GM15510 (cell line): ENCODE measurements around the gene TNKS1BP1.

ENCODE experiments used
- POLR2A ChIP-seq: IDR thresholded peaks from 3 replicates; pipeline ENCODE4 v1.6.1; 2011; ENCODE audit warnings: borderline replicate concordance; ENCODE audit not compliant: insufficient read length; ENCODE audit errors: extremely low read depth

The TNKS1BP1 gene

DNA sequence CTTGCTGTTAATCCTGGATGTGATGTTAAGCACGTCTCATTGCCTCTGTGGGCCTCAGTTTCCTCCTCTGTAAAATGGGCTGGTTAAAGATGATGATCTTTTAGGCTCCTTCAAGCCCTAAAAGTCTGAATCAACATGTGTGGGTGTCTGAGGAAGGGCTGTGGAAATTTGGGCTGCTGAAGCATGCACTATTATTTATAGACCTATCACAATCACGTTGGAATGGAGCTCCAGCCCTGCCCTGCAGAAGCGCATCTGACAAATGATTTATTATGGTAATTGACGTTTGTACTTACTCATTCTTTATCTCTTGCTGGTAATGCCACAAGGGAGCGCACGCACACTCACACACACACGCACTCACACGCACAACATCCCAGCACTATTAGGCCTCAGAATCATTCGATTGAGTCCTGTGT is 33.8 kb upstream of the TNKS1BP1 start:
- TF ChIP-seq POLR2A, result no peak

DNA sequence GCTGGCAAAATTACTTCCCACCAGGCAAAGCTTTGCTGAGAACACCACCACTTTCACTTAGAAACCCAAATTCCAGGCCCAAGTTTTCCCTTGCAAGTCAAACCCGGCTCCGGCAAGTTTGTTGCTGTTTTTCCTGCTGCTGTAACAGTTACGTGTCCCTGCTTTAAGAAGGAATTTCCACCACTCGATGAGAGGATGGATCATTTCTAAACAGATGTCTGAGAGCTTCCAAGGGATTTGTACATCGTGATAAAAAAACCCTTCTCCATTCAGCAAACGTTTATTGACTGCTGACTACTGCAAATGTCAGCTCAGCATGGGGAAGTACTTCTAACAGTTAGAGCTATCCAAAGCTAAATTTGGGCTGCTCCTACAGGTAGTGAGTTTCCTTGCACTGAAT is 33.1 kb upstream of the TNKS1BP1 start:
- TF ChIP-seq POLR2A, result no peak

DNA sequence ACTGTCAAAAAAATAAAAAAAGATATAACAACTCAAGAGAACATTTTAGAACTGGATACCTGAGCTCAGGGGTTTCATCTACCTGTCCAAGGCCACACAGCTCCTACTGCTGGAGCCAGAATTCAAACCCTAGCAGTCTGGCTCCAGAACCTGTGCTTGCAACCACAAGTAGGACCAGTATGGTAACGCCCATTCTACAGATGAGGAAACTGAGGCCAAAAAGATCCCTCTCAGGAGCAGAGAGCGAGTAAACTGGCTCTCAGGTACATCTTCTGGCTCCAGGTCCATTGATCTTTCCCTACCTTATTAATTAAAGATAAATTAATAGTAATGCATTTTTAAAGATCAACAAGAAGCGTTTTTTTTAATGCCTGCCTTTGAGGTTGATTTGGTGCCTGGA is 32.6 kb upstream of the TNKS1BP1 start:
- no peak for TF ChIP-seq POLR2A

DNA sequence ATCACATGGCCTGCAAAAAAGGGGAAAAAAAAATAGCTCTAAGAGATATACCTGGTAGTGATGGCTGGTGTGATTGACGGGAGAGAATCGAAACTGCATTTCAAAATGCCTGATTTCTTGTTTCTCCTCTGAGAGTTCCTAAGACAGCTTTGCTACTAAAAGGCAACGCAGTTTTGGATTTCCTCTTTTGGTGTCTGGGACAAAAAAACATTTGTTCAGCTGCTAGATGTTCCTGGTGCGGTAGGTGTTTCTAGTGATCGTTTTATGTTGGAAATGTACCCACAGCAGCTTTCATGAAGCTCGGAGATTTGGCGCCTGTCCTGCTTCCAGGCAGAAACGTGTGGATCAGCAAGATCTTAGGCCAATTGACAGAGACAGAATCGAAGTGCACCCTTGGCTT is 31.5 kb upstream of the TNKS1BP1 start:
- no peak for TF ChIP-seq POLR2A

DNA sequence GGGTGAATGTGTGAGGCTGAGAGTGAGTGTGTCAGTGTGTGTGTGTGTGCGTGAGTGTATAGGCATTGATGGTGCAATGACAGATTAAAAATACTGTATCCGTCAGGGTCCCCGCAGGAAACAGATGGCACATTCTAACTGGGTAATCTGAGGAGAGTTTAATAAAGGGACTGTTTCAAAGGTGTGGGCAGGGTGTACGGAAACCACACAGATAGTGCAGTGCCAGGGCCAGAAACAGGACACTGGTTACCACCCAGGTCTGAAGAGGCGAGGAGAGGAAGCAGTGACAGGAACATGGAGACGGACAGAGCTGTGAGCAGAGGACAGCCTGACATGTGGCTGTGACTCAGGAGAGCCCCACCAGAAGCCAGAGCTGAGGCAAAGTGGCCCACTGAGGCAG is 29.9 kb upstream of the TNKS1BP1 start:
- TF ChIP-seq POLR2A, result no peak

DNA sequence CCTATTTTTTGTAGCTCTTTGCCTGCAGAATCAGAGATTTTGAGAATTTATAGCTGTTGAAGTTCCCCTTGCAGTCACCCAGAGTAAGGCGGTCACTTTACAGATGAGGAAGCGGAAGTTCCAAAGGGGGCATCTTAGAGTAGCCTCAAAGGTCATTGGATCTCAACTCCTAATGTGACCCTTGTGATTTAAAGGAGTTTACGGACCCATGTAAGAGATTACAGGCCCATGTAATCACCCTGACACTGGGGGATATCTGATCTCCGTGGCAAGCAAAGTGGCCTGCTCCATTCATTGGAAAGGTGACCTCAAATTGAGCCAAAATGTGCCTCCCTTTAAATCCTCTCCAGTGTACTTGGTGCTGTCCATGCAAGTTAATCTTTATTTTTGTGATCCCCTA is 29.1 kb upstream of the TNKS1BP1 start:
- TF ChIP-seq POLR2A, result no peak

DNA sequence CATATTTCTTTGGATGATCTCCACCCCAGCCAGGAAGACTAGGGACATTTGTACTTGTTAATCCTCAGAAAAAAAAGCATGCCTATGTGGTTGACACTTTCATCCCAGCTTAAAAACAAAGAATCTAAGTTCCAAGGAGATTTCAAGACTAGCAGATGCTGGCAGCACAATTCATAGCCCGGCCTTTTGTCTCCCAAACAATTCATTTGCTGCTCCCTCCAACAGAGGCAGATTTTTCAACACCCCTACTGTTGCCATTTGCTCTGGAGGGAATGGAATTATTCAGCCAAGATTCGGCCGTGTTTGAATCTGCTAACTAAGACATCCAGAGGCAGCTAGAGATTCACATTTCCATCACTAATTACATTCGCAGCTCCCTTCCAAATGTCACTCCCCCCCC is 28.7 kb upstream of the TNKS1BP1 start:
- TF ChIP-seq POLR2A, result no peak

DNA sequence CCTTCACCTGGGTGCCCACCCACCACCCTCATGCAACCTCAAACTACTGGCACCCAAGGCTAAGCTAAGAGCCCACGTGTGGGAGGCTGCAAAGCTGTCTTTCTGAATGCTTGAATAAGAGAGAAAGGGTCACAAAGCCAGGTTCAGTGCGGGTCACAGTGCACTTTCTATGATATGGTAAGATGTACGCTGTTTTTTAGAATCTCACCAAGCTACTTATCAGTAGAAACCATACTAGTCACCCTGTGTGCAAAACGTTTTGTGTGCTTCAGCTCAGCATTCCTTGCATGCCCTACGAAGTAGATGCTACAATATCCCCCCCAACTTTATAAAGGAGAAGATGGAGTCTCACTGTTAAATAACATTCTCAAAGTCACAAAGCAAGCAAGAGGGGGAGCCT is 28.3 kb upstream of the TNKS1BP1 start:
- TF ChIP-seq POLR2A, result no peak

DNA sequence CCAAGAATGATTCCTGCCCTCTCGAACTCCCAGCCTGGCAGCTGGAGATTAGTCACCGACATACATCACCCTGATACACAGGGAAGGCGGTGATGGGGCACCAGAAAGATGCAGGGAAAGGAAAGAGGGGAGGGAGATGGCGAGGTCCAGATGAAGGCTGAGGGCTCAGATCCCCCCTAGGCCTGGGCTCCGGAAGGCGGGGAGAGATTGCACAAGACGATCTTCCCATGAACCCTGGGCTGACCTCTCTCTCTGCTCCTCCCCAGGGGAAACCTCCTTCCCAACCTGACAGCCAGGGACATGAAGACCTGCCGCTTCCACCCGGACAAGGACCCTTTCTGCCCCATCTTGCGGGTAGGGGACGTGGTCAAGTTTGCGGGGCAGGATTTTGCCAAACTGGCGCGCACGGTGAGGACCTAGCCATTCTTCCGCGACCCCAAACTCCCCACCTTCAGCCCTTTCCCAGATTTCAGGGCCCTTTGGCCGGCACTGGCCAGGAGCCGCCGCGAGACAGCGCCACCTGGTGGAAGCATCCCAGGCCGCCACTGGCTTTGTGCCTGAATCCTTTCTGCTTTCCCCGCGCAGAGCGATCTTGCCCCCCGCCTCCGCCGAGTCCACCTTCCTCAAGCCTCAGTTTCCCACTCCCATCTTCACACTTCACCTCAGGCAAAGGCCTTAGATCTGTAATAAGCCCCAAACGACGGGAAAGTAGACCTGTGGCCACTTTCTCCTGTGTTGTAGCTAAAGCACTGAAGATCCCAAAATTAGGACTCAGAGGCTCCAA is 24.9 kb upstream of the TNKS1BP1 start:
- TF ChIP-seq POLR2A, result no peak

DNA sequence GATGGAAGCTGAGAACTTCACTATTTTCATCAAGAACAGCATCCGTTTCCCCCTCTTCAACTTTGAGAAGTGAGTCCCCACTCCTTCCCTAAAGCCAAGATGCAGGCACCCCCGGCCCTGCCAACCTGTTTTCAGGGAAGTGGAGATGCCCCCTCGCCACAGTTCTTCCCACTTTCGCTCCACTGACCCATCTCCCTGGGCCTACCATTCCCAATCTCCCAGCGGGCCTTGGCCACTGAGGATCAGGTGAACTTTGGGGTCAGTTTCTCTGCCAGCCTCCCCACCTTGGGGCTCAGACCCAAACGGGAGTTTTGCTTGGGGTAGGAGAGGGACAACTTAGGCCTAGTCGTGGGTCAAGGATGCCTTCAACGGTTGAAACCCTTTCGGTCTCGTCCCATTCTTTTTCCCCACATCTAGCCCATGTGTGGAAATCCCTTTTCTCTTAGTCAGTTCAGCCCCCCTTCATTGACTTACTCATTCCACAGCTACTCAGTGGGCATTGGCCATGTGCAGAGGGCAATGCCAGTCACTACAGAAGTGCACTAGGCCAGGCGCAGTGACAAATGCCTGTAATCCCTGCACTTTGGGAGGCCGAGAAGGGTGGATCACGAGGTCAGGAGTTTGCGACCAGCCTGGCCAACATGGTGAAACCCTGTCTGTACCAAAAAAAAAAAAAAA is 24.0 kb upstream of the TNKS1BP1 start:
- TF ChIP-seq POLR2A, result no peak

DNA sequence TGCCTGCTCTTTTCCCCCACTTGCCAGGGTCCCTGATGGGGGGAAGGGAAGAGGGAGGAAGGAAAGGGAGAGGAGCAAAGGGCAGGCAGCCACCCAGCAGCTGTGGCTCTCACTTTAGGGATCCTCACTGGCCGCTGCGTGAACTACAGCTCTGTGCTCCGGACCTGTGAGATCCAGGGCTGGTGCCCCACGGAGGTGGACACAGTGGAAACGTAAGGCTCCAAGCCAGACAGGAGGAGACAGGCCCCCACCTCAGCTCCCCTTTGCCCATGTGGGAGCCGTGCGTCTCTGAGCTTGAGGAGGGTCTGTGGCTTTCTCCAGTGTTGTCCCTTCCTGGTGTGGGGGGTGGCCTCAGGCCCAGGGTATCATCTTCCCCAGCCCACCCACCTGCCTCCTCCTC is 23.3 kb upstream of the TNKS1BP1 start:
- TF ChIP-seq POLR2A, result no peak

DNA sequence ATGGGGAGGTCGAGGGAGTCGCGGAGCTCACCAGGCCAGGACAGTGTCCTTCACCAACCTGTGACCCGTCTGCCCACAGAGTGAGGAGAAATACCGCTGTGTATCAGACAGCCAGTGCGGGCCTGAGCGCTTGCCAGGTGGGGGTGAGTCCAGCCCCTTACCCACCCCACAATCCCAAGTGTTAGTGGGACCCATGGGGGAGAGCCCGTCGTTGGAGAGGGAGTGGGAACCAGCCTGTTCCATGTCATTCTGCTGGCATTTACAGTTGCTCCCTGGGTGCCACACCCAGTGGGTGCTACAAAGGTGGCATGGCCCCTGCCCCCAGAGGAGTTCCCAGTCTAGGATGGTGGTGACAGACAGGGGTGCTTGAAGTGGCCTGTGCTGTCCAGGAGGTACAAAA is 22.6 kb upstream of the TNKS1BP1 start:
- TF ChIP-seq POLR2A, result no peak

DNA sequence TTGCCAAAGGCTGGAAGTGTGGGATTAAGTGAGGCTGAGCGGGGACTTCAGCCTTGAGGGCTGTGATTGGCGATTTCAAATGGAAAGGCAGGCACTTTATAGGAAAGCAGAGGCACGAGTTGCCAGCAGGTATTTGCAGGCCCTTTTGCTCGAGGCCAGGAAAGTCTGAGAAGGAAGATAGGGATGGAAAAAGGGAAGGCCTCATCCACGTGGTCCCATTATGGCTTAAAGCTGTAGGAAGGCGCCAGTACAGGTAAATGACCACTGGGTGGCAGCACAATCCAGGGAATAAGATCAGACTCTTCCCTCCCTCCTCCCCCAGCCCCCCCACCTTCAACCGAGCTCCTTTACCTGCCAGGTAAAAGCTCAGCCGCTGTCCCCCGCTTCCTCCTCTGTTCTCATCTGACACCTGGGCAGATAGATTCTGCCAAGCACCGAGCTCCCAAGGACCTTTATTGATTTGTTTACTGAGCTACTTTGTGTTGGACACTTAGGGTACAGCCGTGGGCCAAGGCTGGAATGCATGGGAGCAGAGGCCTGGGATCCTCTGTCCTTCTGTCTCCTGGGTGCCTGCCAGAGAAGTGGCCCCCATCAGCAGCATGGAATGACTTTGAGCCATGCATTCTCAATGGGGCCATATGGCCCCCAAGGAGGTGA is 20.9 kb upstream of the TNKS1BP1 start:
- TF ChIP-seq POLR2A, result no peak

DNA sequence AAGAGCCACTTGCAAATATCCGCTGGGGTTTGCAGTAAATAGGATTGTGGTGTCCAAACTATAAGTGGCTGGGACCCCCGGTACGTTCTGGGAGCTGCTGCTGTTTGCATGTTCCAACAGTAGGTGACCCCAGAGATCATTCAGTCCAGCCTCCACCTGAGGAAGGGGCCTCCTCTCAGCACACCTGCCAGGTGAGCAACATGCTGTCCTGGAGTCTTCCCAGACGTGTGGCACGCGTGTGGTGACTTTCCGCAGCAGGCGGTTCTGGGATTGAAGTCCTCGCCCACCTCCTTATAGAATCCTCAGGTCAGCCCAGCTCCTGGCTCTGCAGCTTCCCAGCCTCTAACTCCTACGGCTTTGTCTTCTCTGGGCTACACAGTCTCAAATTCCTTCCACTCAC is 20.1 kb upstream of the TNKS1BP1 start:
- no peak for TF ChIP-seq POLR2A

DNA sequence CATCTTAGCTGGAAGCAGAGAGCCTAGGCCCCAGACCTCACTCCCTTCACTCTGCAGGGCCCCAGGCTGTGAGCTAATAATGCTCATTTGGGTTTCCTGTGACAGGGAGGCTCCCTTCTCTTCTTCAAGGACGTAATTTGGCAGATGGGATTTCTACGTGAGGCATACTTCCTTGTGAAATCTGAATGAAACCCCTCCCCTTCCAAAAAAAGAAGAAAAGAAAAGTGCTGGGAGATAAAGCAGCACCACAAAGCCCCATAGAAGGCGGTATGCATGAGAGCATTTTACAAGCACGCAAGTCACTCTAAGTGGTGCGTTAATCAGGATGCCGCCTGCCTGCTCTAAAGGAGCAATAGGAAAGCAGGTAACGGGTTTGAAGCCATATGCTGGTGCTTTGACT is 19.1 kb upstream of the TNKS1BP1 start:
- no peak for TF ChIP-seq POLR2A

DNA sequence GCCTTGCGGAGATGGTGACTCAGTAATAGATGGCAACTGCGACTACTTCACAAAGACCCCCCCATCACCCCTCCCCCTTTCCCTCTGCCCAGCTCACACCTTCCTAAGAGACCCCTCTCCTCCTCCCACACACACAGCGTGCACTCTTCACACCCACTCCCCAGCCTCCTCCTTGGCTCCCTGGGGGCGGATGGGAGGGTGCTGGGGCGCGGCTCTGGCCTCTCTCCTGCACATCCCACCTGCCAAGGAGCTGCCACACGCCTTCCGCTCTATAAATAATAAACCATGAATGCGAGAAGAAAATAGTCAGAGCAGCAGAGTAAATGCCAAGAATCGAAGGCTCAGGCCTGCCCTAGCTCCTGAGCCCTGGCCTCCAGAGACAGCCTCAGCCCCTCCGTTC is 17.9 kb upstream of the TNKS1BP1 start:
- no peak for TF ChIP-seq POLR2A

DNA sequence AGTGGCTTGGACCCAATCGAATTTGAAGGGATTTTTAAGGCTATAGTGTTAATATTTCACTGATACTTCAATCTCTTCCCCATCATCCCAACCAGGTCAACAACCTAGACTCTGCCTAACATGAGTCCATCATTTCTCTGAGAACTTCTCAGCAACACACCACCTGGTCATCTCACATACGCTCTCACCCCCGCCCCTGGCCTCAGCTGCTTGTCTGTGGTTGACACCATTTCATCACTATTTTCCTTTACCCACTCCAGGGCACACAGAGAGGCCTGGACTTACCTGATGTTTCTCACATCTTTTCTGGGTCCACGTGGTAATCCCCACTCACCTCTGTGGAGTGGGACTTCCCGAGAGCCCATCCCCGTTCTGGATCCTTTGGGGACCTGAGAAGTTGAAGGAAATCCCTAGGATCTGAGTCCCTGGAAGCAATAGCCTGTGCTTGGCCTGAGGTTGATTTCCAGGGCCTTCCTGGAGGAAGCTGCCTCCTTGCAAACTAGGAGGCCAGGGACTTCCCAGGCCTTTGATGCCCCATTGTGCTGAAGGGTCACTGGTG is 16.6 kb upstream of the TNKS1BP1 start:
- TF ChIP-seq POLR2A, result no peak
